Neural cell (in vitro differentiated cells): ENCODE results near the gene PVALEF.

Experiments used
- CTCF ChIP-seq: fragments of 450-650 bp; IDR thresholded peaks from 2 replicates; pipeline ENCODE4 v1.5.1; 2014; ENCODE audit warnings: antibody characterized with exemption, mild to moderate bottlenecking, moderate library complexity; ENCODE audit not compliant: poor library complexity, severe bottlenecking
- EZH2 ChIP-seq: fragments of 200-600, 300-800 bp; shearing (Covaris generic), sonication (generic); IDR thresholded peaks from 2 replicates; pipeline ENCODE4 v1.6.1; 2014; ENCODE audit warnings: antibody characterized with exemption, low read length, borderline replicate concordance, mild to moderate bottlenecking; ENCODE audit not compliant: insufficient read depth, poor library complexity, severe bottlenecking
- RAD21 ChIP-seq: fragments of 450-650 bp; conservative IDR thresholded peaks from 2 replicates; pipeline ENCODE4 v1.6.1; 2014; ENCODE audit warnings: antibody characterized with exemption, mild to moderate bottlenecking, moderate library complexity
- TAF1 ChIP-seq: IDR thresholded peaks from 2 replicates; pipeline ENCODE4 v1.6.1; 2012; ENCODE audit warnings: low read depth

GRCh38 chr17:81179861-81180260, 14.6 kb downstream of the PVALEF start:
- TF ChIP-seq EZH2 (no peak), CTCF (no peak), RAD21 (no peak), TAF1 (no peak)
